Left renal pelvis (tissue), 4 donors: ENCODE data around the gene ATF2. TPM values are rescaled to one million over a fixed set of nuclear protein-coding genes. Genes with fewer than 3 reads are reported as not detected.

Experiments used
- DNase-seq, 4 donors: peaks; one replicate each; pipeline ENCODE4 v3.0.0-alpha.2; 2013; ENCODE audit warnings: low read depth in 4 of 4, low spot score in 3 of 4
- polyA plus RNA-seq, 4 donors: library from polyadenylated mRNA; unstranded; fragments of 120-200 nt; gene quantifications; one replicate each; pipeline ENCODE4 v1.2.1, GENCODE V29; 2013; ENCODE audit not compliant: insufficient read length in 4 of 4

Gene ATF2, protein sequence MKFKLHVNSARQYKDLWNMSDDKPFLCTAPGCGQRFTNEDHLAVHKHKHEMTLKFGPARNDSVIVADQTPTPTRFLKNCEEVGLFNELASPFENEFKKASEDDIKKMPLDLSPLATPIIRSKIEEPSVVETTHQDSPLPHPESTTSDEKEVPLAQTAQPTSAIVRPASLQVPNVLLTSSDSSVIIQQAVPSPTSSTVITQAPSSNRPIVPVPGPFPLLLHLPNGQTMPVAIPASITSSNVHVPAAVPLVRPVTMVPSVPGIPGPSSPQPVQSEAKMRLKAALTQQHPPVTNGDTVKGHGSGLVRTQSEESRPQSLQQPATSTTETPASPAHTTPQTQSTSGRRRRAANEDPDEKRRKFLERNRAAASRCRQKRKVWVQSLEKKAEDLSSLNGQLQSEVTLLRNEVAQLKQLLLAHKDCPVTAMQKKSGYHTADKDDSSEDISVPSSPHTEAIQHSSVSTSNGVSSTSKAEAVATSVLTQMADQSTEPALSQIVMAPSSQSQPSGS
- 10 to 100 TPM; 60.5 to 70.3 (median 63.6) TPM for polyA plus RNA-seq

DNA sequence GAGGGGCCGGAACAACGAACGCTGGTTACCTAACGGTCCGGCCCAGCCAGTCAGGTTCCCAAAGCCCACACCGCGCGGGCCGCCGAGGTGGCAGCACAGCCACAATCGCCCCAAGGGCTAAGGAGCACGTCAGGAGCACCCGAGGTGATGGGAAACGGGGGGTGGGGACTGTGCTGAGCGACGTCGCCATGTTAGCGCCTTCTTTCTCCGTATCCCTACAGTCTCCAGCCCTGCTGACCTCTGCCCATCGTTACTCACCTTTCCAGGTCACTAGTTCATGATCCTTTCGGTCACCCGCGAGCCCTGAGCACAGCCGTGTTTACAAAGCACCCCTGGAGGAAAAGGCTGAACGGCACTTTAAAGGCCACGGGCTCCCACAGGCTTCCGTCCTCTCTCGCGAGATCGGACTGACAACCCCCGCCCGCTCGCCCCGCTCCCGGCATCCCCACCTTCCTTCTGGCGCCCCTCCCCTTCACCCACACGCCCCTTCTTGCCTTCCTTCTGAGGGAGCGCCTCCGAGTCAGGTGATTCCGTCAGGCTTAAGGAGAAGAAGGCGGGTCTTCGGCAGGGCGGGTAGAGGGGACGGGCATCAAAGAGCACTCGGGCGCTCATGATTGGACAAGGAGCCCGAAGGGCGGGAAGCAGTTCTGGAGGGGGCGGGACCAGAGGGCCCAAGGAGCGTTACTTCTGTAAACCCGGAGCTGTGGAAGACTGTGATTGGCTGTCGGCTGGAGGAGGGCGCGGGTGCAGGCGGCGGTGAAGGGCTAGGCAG, at the start of gene ATF2:
Gene ATF2 (minus strand): TSS at position 412 of the 772 bp plus-strand sequence. CDS start 31,760 bp downstream, outside the sequence.
- peak; percentile 97 to 99 (median 98) for DNase-seq

DNA sequence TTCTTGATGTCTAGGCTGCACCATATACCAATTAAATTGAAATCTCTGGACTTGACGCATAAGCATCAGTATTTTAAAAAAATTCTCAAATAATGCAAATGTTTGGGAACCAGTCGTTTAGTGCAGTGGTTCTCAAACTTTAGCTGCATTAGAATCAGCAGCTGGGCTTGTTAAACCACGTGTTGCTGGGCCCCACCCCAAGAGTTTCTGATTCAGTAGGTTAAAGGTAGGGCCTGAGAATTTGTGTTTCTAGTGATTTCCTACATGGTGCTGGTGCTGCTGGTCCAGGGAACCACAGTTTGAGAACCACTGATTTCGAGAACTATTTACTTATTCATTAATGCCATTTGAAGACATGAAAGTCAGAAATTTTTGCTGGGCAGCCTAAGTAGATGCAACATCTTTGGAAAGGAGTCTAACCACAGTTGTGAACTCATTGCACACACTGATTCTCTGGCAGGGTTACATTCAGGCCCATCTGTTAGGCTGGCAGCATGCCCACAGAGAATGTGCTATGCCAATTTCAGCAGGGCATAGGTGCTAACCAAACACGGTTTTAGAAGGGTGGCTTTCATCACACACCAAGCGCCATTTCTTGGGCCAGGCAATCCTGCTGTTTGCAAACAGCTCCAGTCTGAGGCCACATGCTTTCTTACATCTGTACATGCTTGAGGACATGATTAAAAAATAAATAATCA, 39.9 kb upstream of the ATF2 start:
- DNase-seq: no peak

DNA sequence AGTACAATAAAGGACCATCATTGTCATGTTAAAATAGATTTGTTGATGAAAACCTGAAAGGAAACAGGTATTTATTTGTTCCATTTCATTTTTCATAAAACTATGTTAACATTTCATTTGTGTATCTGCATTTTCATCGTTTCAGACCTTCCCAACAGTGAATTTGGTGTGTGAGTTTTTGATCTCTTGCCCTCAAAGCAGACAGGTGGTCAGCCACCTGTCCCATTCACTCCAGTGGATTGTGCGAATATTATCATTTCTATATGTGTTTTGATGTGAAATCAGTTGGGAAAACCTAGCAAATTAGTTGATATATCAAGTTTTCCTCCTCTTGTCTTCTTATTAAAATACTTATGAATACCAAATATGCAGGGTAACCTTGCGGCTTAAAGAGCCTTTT, 38.9 kb upstream of the ATF2 start:
- DNase-seq: no peak

DNA sequence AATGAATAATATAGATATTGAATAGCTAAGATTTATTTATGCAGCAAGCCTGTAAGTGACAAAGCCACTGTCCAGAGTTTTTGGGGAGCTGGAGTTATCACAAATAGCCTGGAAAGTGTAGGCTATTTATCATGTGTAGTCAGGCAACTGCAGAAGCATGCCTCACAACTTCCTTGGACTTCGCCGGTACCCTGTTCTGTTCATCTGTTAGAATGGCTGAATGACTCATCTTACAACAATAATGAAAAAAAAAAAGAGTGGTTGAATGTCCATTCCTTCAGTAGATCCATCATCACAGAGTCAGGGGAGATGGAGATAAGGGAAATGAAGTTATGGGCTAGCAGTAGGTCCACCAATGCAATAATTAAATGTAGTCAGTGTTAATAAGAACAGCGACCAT, 37.5 kb upstream of the ATF2 start:
- DNase-seq: no peak

DNA sequence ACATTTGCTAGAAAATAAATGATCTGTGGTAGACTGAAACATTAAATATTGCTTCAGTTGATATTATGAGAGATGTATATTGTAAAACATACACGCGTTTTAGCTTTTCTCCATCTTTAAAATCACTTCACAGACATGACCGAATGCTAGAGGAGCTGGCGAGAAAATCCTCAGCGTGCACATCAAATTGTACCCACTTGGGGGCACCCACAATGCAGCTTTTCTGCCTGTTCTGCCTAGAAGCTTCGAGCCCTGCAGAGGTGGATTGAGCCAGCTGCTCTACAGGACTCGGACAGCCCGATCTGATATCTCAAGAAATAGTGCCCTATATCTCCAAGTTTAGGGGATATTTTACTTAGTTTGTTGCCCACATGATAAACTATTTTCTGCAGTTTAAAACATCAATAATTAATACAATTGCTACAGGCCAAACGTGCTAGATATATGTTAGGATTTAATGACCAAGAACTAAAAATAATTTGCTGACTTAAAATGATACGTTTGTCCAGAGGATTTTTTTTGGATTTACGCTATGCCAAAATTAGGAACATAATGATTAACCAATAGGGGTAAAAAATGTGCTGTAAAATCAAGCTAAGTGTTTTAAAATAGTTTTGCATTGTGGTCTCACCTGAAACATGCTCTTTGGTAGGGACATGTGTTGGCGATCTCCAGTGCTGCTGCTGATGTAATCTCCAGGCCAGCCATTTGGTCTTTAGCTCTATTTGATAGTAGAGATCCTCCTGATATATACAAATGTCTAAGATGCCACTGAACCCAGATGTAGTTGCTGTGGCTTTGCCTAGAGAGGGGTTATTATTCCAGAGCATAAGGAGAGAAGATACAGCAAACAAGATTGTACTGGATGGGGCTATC, 35.9 kb upstream of the ATF2 start:
- peak; percentile 2 to 39 (median 26) for DNase-seq

DNA sequence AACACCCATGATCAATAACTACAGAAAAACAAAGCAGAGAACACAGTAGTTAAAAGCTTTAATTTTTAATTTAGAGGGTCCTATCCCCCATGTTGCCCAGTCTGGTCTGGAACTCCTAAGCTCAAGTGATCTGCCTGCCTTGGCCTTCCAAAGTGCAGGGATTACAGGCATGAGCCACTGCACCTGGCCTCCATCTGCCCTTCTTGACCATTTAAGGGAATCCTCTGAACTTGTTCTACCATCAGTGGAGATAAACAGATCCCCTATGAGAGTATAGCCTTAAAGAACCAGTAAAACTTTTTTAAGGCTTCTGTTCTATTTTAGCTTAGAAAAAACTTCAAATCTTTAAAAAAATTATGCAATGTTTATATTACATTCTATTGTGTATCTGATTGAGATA, 27.0 kb upstream of the ATF2 start:
- no peak for DNase-seq

DNA sequence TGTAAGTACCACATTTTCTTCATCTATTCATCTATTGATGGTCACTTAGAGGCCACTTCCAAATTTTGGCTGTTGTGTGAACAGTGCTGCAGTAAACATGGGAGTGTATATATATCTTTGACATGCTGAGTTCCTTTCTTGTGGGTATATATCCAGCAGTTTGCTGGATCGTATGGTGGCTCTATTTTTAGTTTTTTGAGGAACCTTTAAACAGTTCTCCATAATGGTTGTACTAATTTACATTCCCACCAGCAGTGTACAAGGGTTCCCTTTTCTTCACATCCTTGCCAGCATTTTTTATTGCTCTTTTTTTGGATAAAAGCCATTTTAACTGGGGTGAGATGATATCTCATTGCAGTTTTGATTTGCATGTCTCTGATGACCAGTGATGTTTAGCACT, 20.8 kb upstream of the ATF2 start:
- DNase-seq: no peak

DNA sequence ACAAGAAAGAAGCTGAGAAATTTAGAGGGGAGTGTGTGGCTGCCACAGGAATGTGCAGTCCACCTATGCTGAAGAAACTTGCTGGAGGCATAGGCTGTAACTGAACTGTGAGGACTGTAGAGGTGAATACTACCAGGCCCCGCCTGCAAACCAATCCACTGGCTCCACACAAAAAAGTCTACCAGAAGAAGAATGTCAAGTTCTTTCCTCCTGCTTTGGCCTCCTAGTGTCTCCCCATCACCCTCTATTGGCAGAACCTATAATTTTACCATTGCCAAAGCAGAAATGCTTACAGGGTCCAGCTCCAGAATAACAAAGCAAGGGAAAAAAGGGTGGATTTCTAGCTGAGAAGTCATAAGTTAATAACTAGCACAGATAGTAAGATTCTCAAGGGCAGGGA, 19.4 kb upstream of the ATF2 start:
- no peak for DNase-seq

DNA sequence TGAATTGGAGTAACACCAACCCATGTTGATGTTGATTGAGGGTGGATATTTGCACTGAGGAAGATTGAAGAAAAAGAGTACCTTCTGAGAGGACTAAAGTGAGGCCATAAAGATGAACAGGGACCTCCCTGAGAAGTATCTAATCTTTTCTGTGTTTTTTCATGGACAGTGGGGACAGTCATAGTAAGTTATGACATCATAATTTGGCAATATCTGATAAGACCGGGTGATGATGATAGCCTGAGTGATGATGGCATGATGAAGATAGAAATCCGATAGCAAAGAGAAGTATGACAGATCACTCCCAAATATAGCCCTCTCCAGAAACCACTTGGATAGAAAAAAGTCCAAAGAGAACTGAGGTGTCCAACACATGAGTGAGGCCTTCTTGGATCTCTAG, 15.7 kb upstream of the ATF2 start:
- DNase-seq: no peak

DNA sequence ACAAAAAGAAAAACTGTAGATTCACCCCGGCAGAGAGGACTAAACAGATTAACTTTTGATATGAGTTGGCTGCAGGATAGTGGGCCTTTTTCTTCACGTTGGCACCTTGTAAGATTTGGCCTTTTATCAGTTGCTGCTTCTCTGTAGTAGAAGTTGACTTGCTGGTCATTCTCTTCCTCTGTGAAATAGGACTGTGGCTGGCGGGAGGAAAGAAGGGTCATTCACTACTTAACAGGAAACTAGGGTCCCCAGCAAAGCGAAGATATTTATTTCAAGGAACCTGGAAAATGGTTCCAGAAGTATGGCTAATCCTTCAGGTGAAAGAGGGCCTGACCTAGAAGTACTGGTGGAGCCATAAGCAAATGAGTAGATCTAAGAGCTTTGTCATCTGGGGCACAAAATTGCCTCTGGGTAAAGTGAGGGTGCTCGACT, 13.9 kb upstream of the ATF2 start:
- DNase-seq: no peak

DNA sequence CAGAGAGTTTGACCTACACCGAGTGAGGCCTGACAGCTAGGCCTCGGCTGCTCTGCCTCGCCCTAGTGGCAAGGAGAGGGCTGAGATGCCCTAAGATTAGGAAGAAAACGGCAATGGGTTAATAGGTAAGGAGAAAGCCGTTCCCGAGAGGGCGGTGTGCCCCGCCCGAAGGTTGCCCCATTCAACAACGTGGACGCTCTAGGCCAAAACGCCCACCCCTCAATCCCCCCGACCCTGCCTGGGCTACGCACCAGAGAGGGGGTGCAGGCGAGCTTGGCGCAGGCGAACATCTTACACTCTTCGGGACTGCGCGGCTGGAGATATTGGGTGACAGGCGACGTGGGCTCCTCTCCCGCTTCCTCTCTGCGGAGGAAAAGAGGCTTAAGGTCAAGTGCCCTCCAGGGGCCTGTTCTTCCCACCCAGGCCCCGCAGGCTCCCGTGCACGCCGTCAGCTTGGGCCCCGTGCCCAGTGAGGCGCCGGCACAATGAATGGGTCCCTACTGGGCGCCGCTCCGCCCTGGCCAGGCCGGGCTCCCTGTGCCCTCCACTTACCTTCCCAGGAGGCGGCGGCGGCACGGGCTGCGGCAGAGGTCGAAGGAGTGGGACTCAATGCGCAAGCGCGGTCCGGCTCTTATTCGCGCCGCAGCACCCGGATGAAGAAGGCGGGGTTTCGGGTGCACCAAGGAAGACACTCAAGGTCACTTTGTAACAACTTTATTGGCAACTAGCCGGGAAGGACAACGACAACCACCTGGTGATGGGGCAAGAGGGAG, 13.3 kb upstream of the ATF2 start, which contains the start of gene ATP5MC3:
Gene ATP5MC3 (minus strand): TSS at position 607 of the 773 bp plus-strand sequence. CDS start 317 bp downstream, at position 290.
- DNase-seq: peak; percentile 79 to 90 (median 86)

DNA sequence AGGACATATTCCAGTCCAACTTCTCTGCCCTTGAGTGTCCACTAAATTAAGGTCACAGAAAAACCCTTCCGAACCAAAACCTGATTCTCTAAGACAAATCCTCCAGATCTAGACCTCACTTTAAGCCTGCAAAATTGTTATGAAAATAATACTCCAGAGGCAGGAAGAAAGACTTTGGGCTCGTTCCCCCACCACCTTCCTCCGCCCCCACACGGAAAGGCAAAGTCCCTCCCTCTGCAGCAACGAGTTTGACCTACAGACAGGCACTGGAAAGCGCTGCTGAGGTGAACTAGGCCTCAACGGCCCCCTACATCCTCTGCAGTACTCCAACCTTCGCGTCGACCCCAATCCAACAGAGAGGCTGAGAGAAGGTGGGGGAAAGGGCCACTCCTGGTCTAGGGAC, 12.7 kb upstream of the ATF2 start:
- peak in 2 of 4 donors; percentile 32 to 40 for DNase-seq

DNA sequence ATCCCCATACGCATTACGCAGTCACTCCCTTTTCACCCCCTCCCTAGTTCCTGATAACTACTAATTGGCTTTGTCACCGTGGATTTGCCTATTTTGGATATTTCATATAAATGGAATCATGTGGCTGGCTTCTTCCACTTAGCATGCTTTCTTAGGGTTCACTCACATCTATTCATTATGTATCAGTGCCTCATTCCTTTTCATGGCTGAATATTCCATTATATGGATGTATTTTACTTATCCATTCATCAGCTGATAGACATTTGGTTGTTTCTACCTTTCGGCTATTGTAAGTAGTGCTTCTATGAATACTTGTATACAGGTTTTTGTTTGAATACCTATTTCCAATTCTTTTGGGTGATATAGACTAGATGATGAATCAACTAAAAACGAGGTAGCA, 8.6 kb upstream of the ATF2 start:
- no peak for DNase-seq

DNA sequence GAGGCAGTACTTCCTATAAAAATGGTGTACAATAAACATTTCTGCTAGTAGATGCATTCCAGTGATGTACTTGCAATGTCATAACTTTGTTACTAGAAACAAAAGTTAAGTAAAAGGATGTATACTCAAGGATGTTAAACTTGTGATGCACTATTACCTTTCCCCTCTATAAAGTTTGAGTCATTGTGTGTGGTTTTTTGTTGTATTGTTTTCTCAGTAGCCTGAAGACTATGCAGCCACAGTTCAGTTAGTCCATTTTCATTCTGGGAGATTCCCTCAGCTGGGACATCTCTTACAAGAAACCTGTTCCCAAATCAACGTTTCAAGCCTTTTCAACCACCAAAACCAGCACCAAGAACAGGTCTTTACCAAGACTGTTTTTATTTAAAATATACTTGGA, 7.9 kb upstream of the ATF2 start:
- no peak for DNase-seq

DNA sequence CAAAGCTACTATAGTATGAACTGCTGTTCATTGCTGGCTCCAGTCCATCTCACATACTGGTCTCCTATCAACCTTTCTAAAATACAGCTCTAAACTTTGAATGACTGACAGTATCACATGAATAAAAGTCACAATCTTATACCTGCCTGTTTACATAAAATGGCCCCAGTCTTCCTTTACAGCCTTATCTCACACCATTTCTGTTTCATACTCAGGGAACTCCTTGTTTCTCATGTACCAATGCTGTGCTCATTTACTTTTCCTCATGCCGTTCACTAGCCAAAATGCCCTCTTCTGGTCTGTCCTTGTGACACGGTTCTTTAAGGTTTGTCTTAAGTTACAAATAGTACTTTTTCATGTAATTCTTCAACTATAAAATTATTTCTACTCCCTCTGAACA, 7.3 kb upstream of the ATF2 start:
- DNase-seq: no peak

DNA sequence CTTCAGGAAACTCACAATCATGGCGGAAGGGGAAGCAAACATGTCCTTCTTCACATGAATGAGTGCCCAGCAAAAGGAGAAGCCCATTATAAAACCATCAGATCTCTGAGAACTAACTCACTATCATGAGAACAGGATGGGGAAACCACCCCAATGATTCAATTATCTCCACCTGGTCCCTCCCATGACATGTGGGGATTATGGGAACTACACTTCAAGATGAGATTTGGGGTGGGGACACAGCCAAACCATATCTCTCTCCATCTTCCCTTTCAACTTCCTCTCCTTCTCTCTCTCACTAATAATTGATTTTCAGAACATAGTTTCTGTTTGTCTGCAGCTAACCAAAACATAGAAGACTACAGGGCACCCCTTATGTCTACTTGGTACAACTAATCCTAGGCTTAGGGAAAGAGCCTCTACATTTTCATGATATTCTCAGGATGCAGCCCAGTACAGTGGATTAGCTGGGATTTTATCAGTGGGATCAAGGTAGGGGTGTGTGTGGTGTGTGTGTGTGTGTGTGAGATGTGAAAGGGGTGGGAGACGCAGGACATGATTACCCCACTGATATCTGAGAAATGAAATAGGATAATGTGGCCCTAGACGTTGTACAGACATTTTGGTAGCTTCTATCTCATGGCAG, 2.8 kb upstream of the ATF2 start:
- DNase-seq: no peak

DNA sequence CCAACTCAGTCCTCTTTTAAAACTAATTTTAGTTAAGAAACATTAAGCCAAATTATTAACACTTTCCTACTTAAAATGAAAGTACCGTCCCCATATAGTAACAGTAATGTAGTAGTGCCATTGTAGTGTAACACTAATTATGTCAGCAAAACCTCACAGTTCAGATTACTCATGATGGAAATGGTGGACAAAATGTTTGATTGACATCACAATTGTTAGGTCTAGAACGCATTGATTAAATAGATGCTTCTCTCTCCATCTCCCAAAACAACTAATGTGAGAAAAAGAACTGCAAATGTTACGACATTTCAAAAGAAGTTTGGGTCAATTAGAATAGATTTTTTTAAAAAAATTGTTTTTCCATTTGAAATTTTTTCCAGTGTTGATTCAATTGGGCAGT, 1.2 kb upstream of the ATF2 start:
- no peak for DNase-seq

DNA sequence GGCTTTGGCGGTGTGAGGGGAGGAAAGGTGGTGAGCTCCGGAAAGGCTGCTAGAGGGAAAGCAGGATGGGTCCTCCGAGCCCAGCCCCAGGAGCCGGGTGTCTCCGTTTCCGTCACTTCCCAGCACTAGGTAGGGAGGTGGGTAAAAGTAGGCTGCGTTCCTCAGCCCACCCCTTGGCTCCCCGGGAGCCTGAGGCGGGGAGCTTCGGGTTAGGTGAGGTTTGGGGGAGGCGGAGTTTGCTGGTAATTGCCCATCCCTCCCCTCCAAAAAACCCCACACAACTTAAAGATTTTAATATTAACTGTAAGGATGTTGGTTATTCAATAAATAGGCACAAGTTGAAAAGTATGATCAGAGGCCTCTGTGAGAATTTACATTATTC, 552 bp upstream of the ATF2 start:
- DNase-seq: no peak
